OCI-LY7 (cell line): Measurements from ENCODE around the gene RHEX. TPM values are rescaled to one million over a fixed set of nuclear protein-coding genes. Genes with fewer than 3 reads are reported as not detected.

ENCODE experiments used
- BruUV-seq: library from RNA; stranded (reverse); fragments of 400-500 nt; replicated peaks from 2 replicates; lab custom pipeline; 2021; lab: Mats Ljungman, UMichigan
- CTCF ChIA-PET: fragments of 300-600 bp; sonication (Branson Sonifier 250); formaldehyde crosslinking; loops from one replicate; lab custom pipeline; 2022; ENCODE audit warnings: antibody characterized with exemption; ENCODE audit not compliant: unreplicated experiment; lab: Charles Lee
- POLR2A ChIA-PET: fragments of 300-600 bp; sonication (Branson Sonifier 250); formaldehyde crosslinking; loops from one replicate; lab custom pipeline; 2022; ENCODE audit warnings: antibody characterized with exemption; lab: Charles Lee
- DNase-seq: peaks from one replicate; pipeline ENCODE4 v3.0.0-alpha.2; 2015; ENCODE audit warnings: low spot score
- H2AFZ ChIP-seq: fragments of 200-600 bp; sonication (generic), shearing (Covaris generic); 2 replicates; pipeline ENCODE4 v1.6.1; 2014; ENCODE audit warnings: mild to moderate bottlenecking, antibody characterized with exemption, low read length, moderate library complexity
- H3K27ac ChIP-seq: fragments of 200-600 bp; sonication (generic); 2 replicates; pipeline ENCODE4 v1.5.1; 2014; ENCODE audit warnings: mixed run types, low read depth, mild to moderate bottlenecking, moderate library complexity, low read length, inconsistent platforms; ENCODE audit not compliant: poor library complexity, severe bottlenecking
- H3K36me3 ChIP-seq: fragments of 200-600 bp; sonication (generic); 2 replicates; pipeline ENCODE4 v1.6.1; 2014; ENCODE audit warnings: mild to moderate bottlenecking, antibody characterized with exemption, low read length, moderate library complexity, mixed read lengths; ENCODE audit not compliant: insufficient read depth
- H3K4me1 ChIP-seq: fragments of 200-600 bp; sonication (generic); 2 replicates; pipeline ENCODE4 v1.5.1; 2014; ENCODE audit warnings: mild to moderate bottlenecking, low read length; ENCODE audit not compliant: insufficient read depth, poor library complexity, severe bottlenecking
- H3K4me2 ChIP-seq: fragments of 200-600 bp; sonication (generic); 2 replicates; pipeline ENCODE4 v1.6.1; 2014; ENCODE audit warnings: mild to moderate bottlenecking, low read length
- H3K4me3 ChIP-seq: fragments of 200-600 bp; sonication (generic); 2 replicates; pipeline ENCODE4 v1.5.1; 2014; ENCODE audit warnings: mild to moderate bottlenecking, low read depth, low read length; ENCODE audit not compliant: poor library complexity, severe bottlenecking
- H3K79me2 ChIP-seq: fragments of 200-600 bp; sonication (generic); 2 replicates; pipeline ENCODE4 v1.6.1; 2016; ENCODE audit warnings: low read depth, mild to moderate bottlenecking, low read length, moderate library complexity, mixed read lengths; ENCODE audit not compliant: insufficient read depth
- H3K9me2 ChIP-seq: fragments of 200-600 bp; sonication (generic); 2 replicates; pipeline ENCODE4 v1.6.1; 2016; ENCODE audit warnings: mild to moderate bottlenecking, low read length, mixed read lengths; ENCODE audit not compliant: insufficient read depth
- H3K9me3 ChIP-seq: fragments of 200-600 bp; sonication (generic); 2 replicates; pipeline ENCODE4 v1.6.1; 2014; ENCODE audit warnings: mild to moderate bottlenecking, mixed run types, low read length, mixed read lengths
- H4K20me1 ChIP-seq: fragments of 200-600 bp; sonication (generic); 2 replicates; pipeline ENCODE4 v1.6.1; 2014; ENCODE audit warnings: mild to moderate bottlenecking, antibody characterized with exemption, low read length, moderate library complexity, mixed read lengths; ENCODE audit not compliant: insufficient read depth
- CTCF ChIP-seq: fragments of 200-600 bp; sonication (generic); conservative IDR thresholded peaks from 2 replicates; pipeline ENCODE4 v1.5.1; 2014; ENCODE audit warnings: mild to moderate bottlenecking, antibody characterized with exemption, low read length, moderate library complexity, mixed read lengths
- EZH2phosphoT487 ChIP-seq: fragments of 200-600 bp; sonication (generic); IDR thresholded peaks from 2 replicates; pipeline ENCODE4 v1.6.1; 2018; ENCODE audit warnings: low read depth, borderline replicate concordance, mild to moderate bottlenecking, mixed run types, antibody characterized with exemption, low read length, moderate library complexity, mixed read lengths
- intact Hi-C: fragments of 100-400 bp; cut with micrococcal nuclease; formaldehyde crosslinking; loops from one replicate; pipeline ENCODE4 v1.10.0; 2022; ENCODE audit not compliant: unreplicated experiment
- total RNA-seq, 2 experiments: library from RNA; depleted of rRNA in 1 of 2; stranded (reverse); fragments of >200 nt in 1 of 2; shearing (Covaris generic) in 1 of 2; gene quantifications; 2 replicates each; pipeline ENCODE4 v1.2.3, GENCODE V29; 2014 to 2022

Gene RHEX
- total RNA-seq, 2 experiments from 2014 or later: 5.0 to 9.9 TPM

DNA sequence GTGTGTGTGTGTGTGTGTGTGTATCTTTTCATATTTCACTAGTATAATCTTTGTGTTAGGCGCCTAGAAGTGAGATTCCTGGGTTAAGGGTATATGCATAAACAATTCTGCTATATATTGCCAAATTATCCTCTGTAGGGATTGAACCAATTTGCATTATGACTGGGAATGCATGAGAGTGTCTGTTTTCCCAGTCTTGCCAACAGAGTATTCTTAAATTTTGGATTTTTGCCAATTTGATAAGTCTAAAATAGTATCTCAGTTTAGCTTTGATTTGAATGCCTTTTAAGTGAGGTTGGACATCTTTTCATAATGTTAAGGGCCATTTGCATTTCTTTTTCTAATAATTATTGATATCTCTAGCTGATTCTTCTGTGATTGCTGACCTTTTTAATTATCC is 72.4 kb downstream of the RHEX start:
- peaks cover 14% of the 10 kb centered on the region for H3K9me3 ChIP-seq
- ChIA-PET POLR2A (interaction anchor here (0.7 kb wide), 1 partner anchor 378 kb away, joined by 3 read pairs; no protein-coding TSS in a partner anchor), CTCF (no interaction called here)
- intact Hi-C loops: no loop called here
- no peaks in the 10 kb centered on the region for H4K20me1 ChIP-seq
- no peak overlapping the region for H3K4me2 ChIP-seq
- TF ChIP-seq CTCF: no peak
- H3K9me2 ChIP-seq: no peaks in the 10 kb centered on the region
- H3K27ac ChIP-seq: no peak overlapping the region
- no peaks in the 10 kb centered on the region for H3K79me2 ChIP-seq
- H2AFZ ChIP-seq: no peak overlapping the region
- no TSS peak for BruUV-seq
- DNase-seq: no peak
- H3K4me1 ChIP-seq: no peaks in the 10 kb centered on the region
- H3K4me3 ChIP-seq: no peak overlapping the region
- H3K36me3 ChIP-seq: no peaks in the 10 kb centered on the region

- H2AFZ ChIP-seq: no peak overlapping the region
- BruUV-seq: no TSS peak
- intact Hi-C loops: no loop called here
- H3K4me2 ChIP-seq: no peak overlapping the region
- H3K4me1 ChIP-seq: no peaks in the 10 kb centered on the region
- no peaks in the 10 kb centered on the region for H3K9me2 ChIP-seq
- H3K4me3 ChIP-seq: no peak overlapping the region
- ChIA-PET CTCF (no interaction called here), POLR2A (interaction anchor here (0.6 to 0.7 kb wide), 2 partner anchors 243 to 428 kb away, joined by 3 read pairs; no protein-coding TSS in a partner anchor)
- no peaks in the 10 kb centered on the region for H3K9me3 ChIP-seq
- H3K36me3 ChIP-seq: no peaks in the 10 kb centered on the region
- no peak overlapping the region for H3K27ac ChIP-seq
- H4K20me1 ChIP-seq: no peaks in the 10 kb centered on the region
- TF ChIP-seq EZH2phosphoT487: no peak
- TF ChIP-seq CTCF: no peak
- DNase-seq: no peak
- H3K79me2 ChIP-seq: no peaks in the 10 kb centered on the region
Observed at GRCh38 chr1:206127336-206127735, 74.4 kb downstream of the RHEX start.

GRCh38 chr1:206128196-206128595 is 75.2 kb downstream of the RHEX start:
- CTCF ChIA-PET: no interaction called here
- BruUV-seq: no TSS peak
- H3K27ac ChIP-seq: no peak overlapping the region
- no peaks in the 10 kb centered on the region for H3K9me2 ChIP-seq
- H3K9me3 ChIP-seq: no peaks in the 10 kb centered on the region
- no peaks in the 10 kb centered on the region for H3K79me2 ChIP-seq
- no peaks in the 10 kb centered on the region for H4K20me1 ChIP-seq
- no peak overlapping the region for H3K4me3 ChIP-seq
- no peak for TF ChIP-seq CTCF
- TF ChIP-seq EZH2phosphoT487: no peak
- no peaks in the 10 kb centered on the region for H3K36me3 ChIP-seq
- POLR2A ChIA-PET: interaction anchor here (0.6 kb wide), 1 partner anchor 17 kb away, joined by 3 read pairs; no protein-coding TSS in a partner anchor
- no peak overlapping the region for H3K4me2 ChIP-seq
- no peaks in the 10 kb centered on the region for H3K4me1 ChIP-seq
- intact Hi-C loops: no loop called here
- no peak for DNase-seq
- no peak overlapping the region for H2AFZ ChIP-seq
